Measurements from ENCODE around the gene MICU1.
"Not testable (repeated sequence)": the region's sequence is repeated elsewhere in the genome, so short reads cannot be mapped to it uniquely, and the experiment has no call there.

MICU1 gene

GRCh38 chr10:72326665-72327603, 298.9 kb downstream of the MICU1 start:
- not testable (repeated sequence) for FAIRE-seq; DNase-seq (ENCODE audit: insufficient read length)
- peak; percentile 44; the same call in 1 of the 2 replicates for TF ChIP-seq POLR2A (IDR thresholded peaks at IDR 0.05; ENCODE audit: low read depth, low read length)

- not testable (repeated sequence) for FAIRE-seq
Observed at GRCh38 chr10:72325243-72326175, 300.4 kb downstream of the MICU1 start.

GRCh38 chr10:72323771-72324191, 302.1 kb downstream of the MICU1 start:
- no peak for DNase-seq (ENCODE audit: insufficient read length)
- no peak for FAIRE-seq
- TF ChIP-seq POLR2A (IDR thresholded peaks at IDR 0.05; ENCODE audit: low read depth, low read length) = no peak
- no peak for TF ChIP-seq POLR2AphosphoS5 (IDR thresholded peaks at IDR 0.05; ENCODE audit: low read depth, low read length)

More at GRCh38 chr10:72325243-72326175, 300.4 kb downstream of the MICU1 start:
- DNase-seq (ENCODE audit: insufficient read length) = not testable (repeated sequence)

- TF ChIP-seq POLR2AphosphoS5 (IDR thresholded peaks at IDR 0.05; ENCODE audit: low read depth, low read length) (no peak), TAF1 (IDR thresholded peaks at IDR 0.05; ENCODE audit: borderline replicate concordance, low read depth, low read length) (no peak), POLR2A (IDR thresholded peaks at IDR 0.05; ENCODE audit: low read depth, low read length) (no peak)
- no peak for DNase-seq (ENCODE audit: insufficient read length)
- no peak for FAIRE-seq
Observed at GRCh38 chr10:72323108-72323749, 302.6 kb downstream of the MICU1 start.

- TF ChIP-seq TAF1 (IDR thresholded peaks at IDR 0.05; ENCODE audit: borderline replicate concordance, low read depth, low read length) = no peak
- no peak for TF ChIP-seq POLR2AphosphoS5 (IDR thresholded peaks at IDR 0.05; ENCODE audit: low read depth, low read length)
- no peak for TF ChIP-seq POLR2A (IDR thresholded peaks at IDR 0.05; ENCODE audit: low read depth, low read length)
- peak; percentile 15 for DNase-seq (ENCODE audit: insufficient read length)
- no peak for FAIRE-seq
Observed at GRCh38 chr10:72322280-72323058, 303.4 kb downstream of the MICU1 start.

GRCh38 chr10:72322030-72322279, 303.9 kb downstream of the MICU1 start:
- DNase-seq (ENCODE audit: insufficient read length) = no peak
- FAIRE-seq = no peak
- TF ChIP-seq POLR2A (IDR thresholded peaks at IDR 0.05; ENCODE audit: low read depth, low read length) = no peak
- TF ChIP-seq TAF1 (IDR thresholded peaks at IDR 0.05; ENCODE audit: borderline replicate concordance, low read depth, low read length) = no peak
- no peak for TF ChIP-seq POLR2AphosphoS5 (IDR thresholded peaks at IDR 0.05; ENCODE audit: low read depth, low read length)

GRCh38 chr10:72321248-72322029, 304.4 kb downstream of the MICU1 start:
- DNase-seq (ENCODE audit: insufficient read length) (peak; percentile 4), FAIRE-seq (no peak)
- TF ChIP-seq POLR2A (IDR thresholded peaks at IDR 0.05; ENCODE audit: low read depth, low read length) = no peak
- TF ChIP-seq POLR2AphosphoS5 (IDR thresholded peaks at IDR 0.05; ENCODE audit: low read depth, low read length) = no peak
- TF ChIP-seq TAF1 (IDR thresholded peaks at IDR 0.05; ENCODE audit: borderline replicate concordance, low read depth, low read length) = no peak

- peak; percentile 87 for FAIRE-seq
- DNase-seq (ENCODE audit: insufficient read length) = peak; percentile 70
- TF ChIP-seq TAF1 (IDR thresholded peaks at IDR 0.05; ENCODE audit: borderline replicate concordance, low read depth, low read length) (peak; percentile 68; the same call in 1 of the 2 replicates), POLR2A (IDR thresholded peaks at IDR 0.05; ENCODE audit: low read depth, low read length) (peak; percentile 81), POLR2AphosphoS5 (IDR thresholded peaks at IDR 0.05; ENCODE audit: low read depth, low read length) (peak; percentile 84; the same call in 1 of the 2 replicates)
Observed at GRCh38 chr10:72320676-72321247, 305.1 kb downstream of the MICU1 start.

GRCh38 chr10:72319416-72320254, 306.2 kb downstream of the MICU1 start:
- FAIRE-seq (peak; percentile 65), DNase-seq (ENCODE audit: insufficient read length) (peak; percentile 85)
- peak; percentile 65 for TF ChIP-seq POLR2AphosphoS5 (IDR thresholded peaks at IDR 0.05; ENCODE audit: low read depth, low read length)
- 0 out of 2 replicates have a peak, but pooled peaks have one; percentile 3 for TF ChIP-seq TAF1 (IDR thresholded peaks at IDR 0.05; ENCODE audit: borderline replicate concordance, low read depth, low read length)
- TF ChIP-seq POLR2A (IDR thresholded peaks at IDR 0.05; ENCODE audit: low read depth, low read length) = peak; percentile 48; the same call in 1 of the 2 replicates
